NCI-H226 (cell line): ENCODE results near the gene FNIP2.

Experiments used
- DNase-seq: peaks from one replicate; pipeline ENCODE4 v3.0.0-alpha.2; 2015

Gene FNIP2

GRCh38 chr4:158841540-158841939 is 72.7 kb downstream of the FNIP2 start:
- no peak for DNase-seq

- DNase-seq, result no peak
Measured at GRCh38 chr4:158845311-158846041, 76.7 kb downstream of the FNIP2 start.

GRCh38 chr4:158847535-158847934 is 78.7 kb downstream of the FNIP2 start:
- no peak for DNase-seq

- DNase-seq, result no peak
Measured at GRCh38 chr4:158849681-158850080, 80.9 kb downstream of the FNIP2 start.

GRCh38 chr4:158850371-158850770 is 81.5 kb downstream of the FNIP2 start:
- DNase-seq, result no peak

GRCh38 chr4:158850800-158851644 is 82.2 kb downstream of the FNIP2 start:
- DNase-seq, result no peak

- DNase-seq, result no peak
Measured at GRCh38 chr4:158854236-158854635, 85.4 kb downstream of the FNIP2 start.

GRCh38 chr4:158856852-158857251 is 88.0 kb downstream of the FNIP2 start:
- peak; percentile 6 for DNase-seq

- no peak for DNase-seq
Measured at GRCh38 chr4:158857951-158858350, 89.1 kb downstream of the FNIP2 start.

GRCh38 chr4:158858410-158859199 is 89.8 kb downstream of the FNIP2 start:
- DNase-seq, result peak; percentile 15

GRCh38 chr4:158859661-158860060 is 90.8 kb downstream of the FNIP2 start:
- DNase-seq, result peak; percentile 19

GRCh38 chr4:158860856-158861255 is 92.0 kb downstream of the FNIP2 start:
- no peak for DNase-seq

GRCh38 chr4:158861281-158861680 is 92.5 kb downstream of the FNIP2 start:
- no peak for DNase-seq

- DNase-seq, result no peak
Measured at GRCh38 chr4:158861766-158862165, 92.9 kb downstream of the FNIP2 start.

- no peak for DNase-seq
Measured at GRCh38 chr4:158863296-158863695, 94.5 kb downstream of the FNIP2 start.

- no peak for DNase-seq
Measured at GRCh38 chr4:158865520-158866177, 96.8 kb downstream of the FNIP2 start.

- no peak for DNase-seq
Measured at GRCh38 chr4:158869001-158869400, 100.2 kb downstream of the FNIP2 start.

- DNase-seq, result no peak
Measured at GRCh38 chr4:158869761-158870160, 100.9 kb downstream of the FNIP2 start.

- no peak for DNase-seq
Measured at GRCh38 chr4:158870282-158870625, 101.4 kb downstream of the FNIP2 start.

- DNase-seq, result no peak
Measured at GRCh38 chr4:158870626-158871334, 102.0 kb downstream of the FNIP2 start.

GRCh38 chr4:158871335-158871724 is 102.5 kb downstream of the FNIP2 start:
- DNase-seq, result no peak

GRCh38 chr4:158873795-158874401 is 105.1 kb downstream of the FNIP2 start:
- peak; percentile 89 for DNase-seq
